ENCODE measurements around the gene PPM1A.

PPM1A gene

DNA sequence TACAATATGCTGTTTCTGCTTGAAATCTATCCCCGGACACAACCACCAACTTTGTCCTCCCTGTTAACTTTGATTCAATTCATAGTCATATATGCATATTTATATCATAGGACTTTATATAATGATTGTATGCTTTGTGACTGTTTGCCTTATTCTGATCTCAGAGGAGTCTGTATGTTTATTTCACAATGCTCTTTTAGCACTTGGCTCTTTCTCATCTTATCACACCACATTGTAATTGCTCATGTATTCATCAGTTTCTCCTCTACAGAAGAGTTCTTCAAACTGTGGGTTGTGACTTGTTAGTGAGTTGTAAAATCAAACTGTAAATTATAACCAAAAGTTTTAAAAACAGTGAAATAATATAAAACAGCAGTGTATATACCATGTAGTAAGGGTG is 21.7 kb upstream of the PPM1A start:
- DNase-seq, result no peak

DNA sequence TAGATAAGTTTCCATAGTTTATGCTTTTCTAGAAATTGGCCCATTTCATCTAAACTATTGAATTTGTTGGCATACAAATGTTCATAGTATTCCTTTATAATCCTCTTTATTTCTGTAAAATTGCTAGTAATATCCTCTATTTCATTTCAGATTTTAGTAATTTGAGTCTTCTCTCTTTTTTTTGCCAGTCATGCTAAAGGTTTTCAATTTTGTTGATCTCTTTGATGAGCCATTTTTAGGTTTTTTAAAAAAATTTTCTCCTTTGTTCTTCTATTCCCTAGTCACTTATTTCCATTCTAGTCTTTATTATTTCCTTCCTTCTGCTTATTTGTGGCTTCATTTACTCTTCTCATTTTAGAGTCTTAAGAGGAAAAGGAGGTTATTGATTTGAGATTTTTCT is 19.4 kb upstream of the PPM1A start:
- DNase-seq, result no peak

DNA sequence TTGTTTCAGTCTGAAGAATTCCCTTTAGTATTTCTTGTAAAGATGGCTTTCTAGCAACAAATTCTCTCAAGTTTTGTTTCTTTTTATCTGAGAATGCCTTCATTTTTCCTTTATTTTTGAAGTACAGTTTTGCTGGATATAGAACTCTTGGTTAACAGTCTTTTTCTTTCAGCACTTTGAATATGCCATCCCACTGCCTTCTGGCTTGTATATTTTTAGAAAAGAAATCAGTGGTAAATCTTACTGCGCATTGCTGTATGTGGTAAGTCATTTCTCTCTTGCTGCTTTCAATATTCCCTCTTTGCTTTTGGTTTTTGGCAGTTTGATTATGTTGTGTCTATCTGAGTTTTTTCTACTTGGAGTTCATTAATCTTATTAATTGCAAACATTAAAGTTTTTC is 16.8 kb upstream of the PPM1A start:
- no peak for DNase-seq

DNA sequence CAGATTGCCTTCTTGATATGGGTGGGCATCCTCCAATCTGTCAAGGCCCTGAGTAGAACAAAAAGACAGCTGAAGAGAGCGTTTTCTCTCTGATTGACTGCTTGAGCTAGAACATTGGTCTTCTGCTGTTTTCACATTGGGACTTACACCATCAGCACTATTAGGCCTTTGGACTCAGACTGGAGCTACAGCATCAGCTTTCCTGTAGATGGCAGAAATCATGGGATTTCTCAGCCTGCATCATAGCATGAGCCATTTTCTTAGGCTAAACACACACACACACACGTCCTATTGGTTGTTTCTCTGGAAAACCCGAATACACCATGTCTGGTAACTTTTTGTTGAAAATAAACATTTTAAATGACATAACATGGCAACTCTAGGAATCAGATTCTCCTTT is 15.8 kb upstream of the PPM1A start:
- DNase-seq, result no peak

DNA sequence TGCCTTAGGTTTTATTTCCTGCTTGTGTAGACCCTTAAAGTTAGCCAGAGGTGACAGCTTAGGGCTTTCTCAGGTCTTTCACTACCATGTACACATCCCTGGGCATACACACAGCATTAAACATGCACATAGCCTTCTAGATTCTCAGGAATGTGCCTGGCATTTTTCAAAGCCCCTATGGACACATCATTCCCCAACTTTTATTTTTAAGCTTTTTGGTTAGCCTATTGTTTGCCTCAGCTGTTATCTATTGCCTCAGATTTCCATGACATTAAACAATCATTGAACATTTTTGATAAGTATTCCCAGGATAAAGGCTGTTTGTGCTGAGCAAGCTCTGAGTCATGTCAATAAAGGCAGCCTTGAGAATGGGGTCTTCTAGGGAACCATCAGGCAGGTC is 15.1 kb upstream of the PPM1A start:
- no peak for DNase-seq

DNA sequence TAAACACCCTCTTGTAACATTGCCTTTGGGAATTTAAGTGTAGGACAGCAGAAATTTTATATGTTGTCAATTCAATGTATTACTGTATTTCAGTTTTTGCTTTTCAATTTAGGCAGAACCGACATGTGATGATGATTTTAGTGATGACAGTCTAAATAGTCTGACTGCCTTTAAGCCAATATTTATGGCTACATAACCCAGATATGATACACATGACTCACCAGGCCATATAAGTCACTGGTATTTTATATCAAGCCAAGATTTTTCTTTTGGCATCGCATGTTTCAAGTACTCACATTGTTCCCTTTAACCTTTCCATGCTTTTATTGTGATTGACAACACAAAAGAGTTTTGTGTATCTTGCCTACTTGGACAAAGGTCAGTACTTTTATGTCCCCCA is 13.6 kb upstream of the PPM1A start:
- no peak for DNase-seq

DNA sequence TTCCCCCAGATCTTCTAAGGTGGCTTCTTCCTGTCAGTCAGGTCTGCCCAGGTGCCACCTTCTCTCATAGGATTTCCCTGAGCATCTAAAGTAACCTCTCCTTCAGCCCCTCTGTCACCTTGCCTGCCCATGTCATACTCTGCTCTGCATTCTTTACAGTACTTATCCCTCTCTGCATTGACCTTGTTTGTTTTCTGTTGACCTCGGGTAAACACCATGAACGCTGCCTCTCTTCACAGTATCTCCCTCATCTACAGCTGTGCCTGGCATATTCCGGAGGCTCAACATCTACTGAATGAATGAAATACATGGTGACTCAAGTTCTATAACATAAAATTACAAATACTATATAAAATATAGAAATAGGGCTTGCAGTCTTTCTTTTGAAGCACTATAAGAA is 10.1 kb upstream of the PPM1A start:
- no peak for DNase-seq

DNA sequence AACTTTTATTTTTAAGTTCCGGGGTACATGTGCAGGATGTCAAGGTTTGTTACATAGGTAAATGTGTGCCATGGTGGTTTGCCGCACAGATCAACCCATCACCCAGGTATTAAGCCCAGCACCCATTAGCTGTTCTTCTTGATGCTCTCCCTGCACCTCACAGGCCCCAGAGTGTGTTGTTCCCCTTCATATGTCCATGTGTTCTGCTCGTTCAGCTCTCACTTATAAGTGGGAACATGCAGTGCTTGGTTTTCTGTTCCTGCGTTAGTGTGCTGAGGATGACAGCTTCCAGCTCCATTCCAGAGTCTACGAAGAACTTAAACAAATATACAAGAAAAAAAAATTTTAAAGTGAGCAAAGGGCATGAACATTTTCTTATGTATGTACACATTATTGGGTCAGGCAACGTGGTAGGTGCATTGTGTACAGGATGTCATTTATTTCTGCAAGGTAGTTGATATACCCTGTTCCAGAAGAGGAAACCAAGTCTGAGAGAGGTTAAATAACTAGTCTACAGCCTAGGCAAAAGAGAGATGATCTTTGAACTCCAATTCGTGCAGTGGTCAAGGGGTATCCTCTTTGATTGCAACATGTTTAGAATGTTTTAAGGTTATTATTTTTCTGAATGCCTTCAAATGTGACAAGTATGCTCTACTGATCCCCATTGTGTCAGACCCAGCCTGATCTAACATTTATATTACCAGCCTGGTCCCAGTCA is 8.7 kb upstream of the PPM1A start:
- no peak for DNase-seq

DNA sequence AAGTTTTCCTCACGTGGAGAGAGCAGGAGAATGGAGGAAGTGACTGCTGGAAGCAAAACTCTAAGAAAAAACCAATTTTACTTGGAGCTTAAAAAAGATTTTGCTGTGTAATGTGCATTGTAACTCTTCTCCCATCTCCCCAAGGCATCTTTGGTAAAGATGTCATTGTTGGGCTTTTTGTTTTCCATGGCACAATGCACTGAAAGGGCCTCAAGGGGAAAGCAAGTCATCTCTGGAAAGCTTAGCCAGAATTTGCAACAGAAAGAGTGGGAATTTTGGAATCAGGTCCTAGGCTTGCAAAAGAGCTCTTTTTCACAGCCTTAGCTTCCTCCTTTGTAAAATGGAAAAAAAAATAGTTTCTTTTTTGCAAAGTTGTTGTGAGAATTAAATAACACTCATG is 7.9 kb upstream of the PPM1A start:
- DNase-seq, result no peak

DNA sequence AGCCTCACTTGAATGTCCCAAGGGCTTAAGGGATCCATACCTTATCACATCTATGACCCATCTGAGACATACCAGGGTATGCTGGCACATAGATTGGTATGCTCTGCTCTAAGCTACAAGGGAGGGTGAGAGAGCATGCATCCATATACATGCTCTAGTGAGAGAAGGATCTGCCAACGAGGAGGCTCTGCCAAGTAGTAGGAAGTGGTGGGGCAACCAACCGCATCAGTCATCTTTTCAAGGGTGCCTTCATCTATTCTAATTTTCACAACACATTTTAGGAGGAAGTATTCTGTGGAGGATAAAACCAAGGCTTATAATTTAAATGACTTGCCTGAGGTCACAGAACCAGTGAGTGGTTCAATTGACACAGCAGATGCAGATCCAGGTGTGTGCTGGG is 6.6 kb upstream of the PPM1A start:
- DNase-seq, result peak; percentile 43 to 67

DNA sequence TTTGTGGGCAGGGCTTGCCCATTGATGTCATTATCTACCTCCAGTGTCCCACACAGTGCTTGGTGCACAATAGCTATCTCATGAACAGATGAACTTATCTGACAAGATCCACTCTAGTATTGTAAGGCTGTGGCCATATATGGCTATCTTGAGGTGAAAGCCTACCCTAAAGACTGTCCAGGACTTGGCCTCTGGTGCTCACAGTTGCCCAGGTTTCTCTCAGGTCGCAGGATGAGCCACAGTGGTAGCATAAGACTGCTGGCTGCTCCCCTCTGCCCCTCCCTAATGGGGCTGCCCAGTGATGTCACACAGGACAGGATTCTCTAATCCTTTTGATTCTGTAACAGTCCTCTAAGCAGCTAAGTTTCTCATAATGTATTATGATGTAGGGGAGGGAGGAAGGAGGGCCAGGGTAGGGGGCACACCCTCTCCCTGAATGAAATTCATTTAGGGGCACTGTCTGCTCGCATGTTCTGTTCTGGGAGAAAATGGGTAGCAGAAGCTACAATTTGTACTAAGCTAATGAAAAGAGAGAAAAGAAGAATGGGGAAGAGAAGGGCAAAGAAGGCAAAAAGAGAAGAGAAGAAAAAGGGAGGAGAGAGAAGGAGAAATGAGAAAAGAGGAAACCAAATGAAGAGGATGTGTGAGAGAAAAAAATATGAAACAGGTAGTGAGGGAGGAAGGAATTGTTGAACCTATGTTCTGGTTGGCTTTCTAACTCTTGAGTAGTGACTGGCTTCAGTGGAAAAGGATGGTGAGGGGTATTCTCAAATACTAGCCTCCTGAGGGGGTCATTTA is 3.4 kb upstream of the PPM1A start:
- no peak for DNase-seq

DNA sequence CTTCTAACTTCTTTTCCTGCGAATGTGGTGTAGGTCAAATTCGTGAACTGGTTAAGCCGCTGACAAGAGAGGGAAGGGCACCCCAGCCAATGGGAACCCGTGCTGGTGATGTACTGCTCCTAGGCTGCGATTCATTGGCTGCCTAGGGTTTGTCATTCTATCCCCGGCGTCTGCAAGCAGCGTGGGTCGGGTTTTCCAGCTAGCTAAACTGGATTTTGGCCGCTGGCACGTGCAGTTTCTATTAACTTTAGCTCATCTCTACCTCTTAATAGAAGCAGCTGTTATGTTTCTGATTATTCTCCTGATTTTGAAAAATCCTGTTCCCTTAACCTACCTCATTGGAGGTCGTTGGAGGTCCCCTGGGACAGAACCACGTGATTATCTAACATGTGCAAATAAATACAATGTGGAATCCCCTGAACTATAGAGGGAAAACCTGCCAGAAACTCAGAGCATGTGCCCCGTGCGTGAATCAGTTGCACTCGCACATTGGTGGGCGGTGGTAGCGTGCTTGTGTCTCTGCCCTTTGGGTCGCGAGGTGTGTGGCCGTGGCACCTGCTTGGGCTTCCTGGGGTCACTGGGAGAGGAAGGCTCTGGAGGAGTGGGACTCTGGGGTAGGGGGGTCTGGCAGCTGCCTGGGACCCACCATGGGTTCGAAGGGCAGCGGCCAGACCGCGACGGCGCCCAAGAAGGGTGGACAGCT is 876 bp upstream of the PPM1A start:
- peak; percentile 87 to 92 for DNase-seq

DNA sequence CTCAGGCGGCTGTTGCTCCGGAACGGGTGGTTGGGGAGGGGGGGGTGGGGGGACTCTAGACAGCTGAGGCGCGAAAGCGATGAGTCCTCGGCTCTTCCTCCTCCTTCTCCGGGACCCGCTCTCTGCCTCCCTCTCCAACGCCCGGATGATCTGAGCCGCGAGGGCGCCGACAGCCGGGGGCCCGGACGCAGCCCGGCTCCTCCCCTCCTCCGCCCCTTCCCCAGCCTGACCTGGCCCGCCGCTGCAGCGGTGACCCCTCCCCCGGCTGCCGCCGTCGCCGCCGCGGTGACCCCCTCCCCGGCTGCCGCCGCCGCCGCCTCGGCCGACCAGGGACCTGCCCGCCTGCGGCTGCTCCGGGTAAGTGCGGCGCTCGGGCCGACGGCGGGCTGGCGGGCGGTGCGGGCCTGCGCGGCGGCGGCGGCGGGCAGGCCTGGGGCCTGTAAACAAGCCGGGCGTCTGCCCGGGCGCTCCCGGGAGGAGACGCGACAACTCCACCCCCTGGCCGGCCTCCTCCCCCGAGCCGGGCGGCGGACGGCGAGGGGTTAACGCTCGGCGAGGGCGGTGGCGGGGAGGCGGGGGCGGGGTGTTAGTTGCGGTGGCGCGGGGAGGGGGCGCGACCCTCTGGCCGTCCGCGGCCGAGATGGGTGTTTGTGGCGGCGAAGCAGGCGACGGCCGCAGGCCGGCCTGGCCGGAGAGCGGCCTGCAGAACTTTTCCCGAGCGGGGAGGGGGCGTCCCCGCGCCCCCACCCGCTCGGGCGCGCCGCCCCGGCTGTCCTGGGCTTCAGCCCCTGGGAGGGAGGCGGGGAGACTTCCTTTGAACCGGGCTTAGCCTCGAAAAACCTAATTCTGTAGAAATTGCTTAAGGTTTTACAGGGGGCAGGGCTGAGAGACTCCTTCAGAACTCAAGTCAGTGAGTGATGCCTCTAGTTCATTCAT is 568 bp downstream of the PPM1A start:
- DNase-seq, result peak; percentile 41 to 61

DNA sequence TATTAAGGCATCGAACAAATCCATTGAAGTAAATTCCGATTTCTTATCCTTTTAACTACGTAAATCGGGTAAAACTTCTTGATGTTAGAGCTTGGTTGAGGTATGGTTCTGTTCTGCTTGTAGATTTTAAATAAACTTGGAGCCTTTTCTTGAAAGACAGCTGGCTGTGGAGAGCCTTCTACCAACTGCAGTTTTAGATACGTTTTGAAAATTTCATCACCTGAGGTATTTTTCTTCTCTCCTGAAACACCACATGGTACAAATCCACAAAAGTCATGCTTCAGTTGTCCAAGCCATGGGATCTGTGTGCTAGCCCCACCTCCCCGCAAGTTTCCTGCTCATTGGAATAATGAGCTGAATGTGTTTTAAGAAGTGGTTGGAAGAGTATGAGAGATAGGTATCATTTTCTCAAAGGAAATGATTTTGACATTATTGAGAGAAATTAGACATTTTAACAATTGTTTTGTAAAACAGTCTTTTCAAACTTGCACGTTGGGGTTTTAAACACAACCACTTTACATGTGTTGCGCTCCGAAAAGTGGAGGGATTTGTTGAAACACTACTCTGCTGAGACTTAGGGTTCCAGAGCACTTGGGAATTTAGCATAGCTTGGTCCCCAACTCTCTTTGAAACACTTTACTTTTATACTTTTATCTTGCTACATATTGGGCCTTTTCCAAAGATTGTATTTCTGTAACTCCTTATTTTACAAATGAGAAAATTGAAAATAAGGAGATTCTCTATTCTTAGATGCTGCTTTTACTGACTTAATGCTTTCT is 1.4 kb downstream of the PPM1A start:
- DNase-seq, result no peak

DNA sequence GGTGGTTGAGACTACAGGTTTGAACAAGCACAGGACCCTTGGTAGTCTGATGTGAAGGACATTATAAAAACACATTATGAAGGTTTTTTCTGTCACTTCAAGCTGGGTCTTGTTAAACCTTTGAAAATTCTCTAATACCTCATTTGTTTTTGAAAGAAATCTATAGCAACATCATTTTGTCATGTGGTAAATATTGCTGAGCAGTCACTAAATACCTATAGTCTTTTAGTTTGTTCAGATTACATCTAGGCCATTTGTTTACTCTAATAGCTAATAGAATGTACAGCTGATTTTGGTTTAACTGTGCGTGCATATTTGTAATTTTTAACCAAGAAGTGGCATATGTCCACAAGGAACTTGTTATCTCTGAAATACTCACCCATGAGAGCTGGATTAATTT is 2.9 kb downstream of the PPM1A start:
- no peak for DNase-seq

DNA sequence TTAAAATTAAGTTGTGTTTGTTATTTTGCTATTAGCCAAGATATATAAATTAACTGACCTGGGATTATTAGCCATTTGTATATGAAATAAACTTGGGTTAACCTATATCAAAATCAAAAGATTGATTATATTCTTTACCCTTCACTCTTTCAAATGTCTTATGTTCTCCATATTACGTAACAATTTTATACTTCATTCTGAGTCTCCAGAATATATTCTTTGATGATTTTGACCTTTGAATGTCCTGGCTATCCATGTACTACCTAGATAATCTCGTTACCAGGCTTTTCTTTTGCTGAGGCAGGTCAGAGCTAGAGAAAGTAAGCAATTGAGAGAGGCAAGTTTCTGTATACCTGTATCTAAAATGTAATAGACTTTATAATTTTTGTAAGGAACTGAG is 3.6 kb downstream of the PPM1A start:
- DNase-seq, result no peak

DNA sequence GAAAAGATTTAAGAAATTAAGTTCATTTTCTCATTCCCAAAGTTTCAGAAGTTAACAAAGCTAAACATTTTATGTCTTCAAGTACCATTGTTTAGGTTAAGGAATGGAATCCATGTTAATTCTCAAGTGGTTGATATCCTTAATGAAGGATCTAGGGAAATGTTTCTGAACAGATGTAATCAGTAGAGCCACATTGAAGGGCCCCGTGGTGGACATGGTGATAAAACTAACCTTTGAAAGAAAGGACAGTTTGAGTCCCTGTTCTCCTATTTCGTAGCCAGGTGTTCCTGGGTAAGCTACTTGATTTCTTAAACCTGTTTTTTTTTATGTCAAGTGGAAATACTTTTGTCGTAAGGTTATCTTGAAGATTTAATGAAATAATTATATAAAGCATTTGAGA is 4.6 kb downstream of the PPM1A start:
- DNase-seq, result no peak

DNA sequence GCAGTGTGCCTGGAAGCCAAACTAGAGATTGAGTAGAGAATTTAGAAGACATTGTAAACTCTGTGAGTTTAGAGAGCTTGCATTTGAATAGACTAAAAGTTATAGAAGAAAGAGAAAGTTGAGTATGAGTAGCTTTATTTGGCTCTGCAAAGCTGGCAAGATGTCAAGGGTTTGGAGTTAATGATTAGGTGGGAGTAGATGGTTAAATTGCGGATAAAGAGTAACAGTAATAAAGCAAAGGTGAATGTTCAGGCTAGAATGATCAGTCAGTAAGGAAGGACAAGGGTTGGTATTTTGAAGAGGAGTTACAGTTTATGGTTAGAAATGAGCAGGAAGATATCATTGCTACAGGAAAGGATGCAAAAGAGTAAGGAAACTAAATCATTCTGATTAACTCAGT is 5.2 kb downstream of the PPM1A start:
- no peak for DNase-seq

DNA sequence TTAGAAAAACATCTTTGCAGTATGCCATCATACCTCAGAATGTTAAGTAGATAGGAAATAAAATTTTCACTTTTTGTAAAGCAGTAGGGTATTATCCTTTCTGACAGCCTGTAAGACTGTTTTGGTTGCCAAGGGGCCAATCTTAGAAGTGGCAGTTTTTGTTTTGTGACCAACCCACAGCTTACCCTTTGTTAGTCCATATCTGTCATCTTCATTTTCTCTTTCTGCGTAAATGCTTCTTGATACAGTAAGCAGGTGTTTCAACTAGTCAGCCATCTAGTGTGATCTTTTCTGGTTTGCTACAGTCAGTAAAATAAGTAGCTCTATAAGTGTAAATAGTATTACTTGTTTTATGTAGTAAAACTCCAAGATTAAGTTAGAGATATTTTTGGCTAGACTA is 8.8 kb downstream of the PPM1A start:
- DNase-seq, result no peak

DNA sequence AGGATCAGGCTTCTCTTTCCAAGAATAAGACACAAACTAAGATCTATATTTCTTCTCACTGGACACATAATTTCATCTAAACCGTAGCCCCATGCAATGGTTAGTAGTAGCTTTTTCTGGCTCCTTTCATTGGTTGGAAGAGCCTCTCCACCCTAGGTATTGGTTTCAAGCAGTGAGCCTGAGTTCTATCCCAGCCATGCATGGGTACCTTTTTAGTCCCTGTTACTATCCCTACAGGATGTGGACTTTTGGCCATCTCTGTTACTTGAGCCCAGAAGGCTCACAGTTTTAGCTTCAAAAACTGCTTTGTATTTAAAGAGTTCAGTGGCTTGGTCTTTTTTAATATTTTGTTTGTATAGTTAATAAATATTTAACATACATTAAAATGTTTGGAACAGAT is 16.1 kb downstream of the PPM1A start:
- no peak for DNase-seq

DNA sequence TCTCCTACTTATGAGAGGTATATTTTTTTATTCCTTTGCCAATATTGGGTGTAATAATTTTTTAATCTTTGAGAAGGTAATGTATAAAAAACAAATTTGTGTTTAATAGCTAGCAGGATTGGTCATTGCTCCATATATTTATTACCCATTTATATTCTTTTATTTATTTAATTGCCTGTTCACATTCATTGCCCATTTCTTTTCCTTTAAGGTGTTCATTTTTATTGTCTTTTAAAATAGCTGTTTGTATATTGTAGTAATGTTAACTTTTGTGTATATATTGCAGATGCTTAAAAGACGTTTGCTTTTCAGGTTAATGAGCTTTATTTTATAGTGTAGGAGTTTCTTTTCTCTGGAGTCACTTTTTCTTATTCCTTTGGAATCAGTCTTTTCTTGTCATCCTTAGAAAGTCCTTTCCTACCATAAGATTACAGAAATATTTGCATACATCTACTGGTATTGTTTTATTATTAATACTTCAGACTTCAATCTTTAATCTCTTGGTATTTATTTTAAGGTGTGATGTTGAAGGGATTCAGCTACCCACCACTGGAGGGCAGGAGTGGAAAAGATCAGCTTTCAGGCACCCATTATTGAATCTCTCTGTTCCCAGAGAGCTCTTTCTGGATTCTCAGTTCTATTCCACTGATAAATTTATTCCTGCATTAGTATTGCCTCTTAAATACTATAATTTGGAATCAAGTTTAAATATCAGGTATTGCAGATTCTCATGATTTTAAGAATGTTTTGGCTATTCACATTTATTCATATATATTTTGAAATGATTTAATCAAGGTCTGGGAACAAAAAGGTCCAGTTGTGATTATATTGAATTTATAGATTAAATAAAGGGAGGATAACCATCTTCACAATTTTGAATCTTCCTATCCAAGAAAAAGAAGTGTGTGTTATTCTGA is 17.3 kb downstream of the PPM1A start:
- peak in 1 of 2 donors; percentile 36 for DNase-seq

Data from inflammatory macrophage (primary cell).